ENCODE measurements around the gene ADTRP.

DNA sequence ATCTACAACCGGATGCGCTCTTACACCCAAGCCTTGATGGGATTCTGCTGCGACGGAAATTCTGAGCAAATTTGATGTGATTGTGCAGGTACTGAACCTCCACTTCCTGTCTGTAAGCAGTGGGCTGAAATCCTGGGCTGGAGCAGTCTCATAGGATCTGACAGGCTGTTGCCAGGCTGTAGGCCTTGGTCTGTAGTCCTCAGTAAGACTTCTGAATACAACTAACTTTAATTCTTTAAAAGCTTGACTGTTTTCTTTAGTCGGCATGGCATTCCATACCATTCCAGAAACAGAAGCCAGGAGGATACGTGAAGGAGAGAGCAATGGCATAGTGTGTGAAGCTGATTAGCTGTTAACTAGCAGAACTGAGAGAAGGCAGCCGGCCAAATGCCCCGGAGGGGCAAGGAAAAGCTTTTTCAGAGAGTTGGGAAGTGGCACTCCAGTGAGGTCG is 68.3 kb downstream of the ADTRP start:
- TF ChIP-seq, protein P1, sequence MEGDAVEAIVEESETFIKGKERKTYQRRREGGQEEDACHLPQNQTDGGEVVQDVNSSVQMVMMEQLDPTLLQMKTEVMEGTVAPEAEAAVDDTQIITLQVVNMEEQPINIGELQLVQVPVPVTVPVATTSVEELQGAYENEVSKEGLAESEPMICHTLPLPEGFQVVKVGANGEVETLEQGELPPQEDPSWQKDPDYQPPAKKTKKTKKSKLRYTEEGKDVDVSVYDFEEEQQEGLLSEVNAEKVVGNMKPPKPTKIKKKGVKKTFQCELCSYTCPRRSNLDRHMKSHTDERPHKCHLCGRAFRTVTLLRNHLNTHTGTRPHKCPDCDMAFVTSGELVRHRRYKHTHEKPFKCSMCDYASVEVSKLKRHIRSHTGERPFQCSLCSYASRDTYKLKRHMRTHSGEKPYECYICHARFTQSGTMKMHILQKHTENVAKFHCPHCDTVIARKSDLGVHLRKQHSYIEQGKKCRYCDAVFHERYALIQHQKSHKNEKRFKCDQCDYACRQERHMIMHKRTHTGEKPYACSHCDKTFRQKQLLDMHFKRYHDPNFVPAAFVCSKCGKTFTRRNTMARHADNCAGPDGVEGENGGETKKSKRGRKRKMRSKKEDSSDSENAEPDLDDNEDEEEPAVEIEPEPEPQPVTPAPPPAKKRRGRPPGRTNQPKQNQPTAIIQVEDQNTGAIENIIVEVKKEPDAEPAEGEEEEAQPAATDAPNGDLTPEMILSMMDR (IDR thresholded peaks at IDR 0.05), result no peak
- no peak for TF ChIP-seq POLR2A (IDR thresholded peaks at IDR 0.05)
- no peak for TF ChIP-seq EP300 (IDR thresholded peaks at IDR 0.05)

Measured in ovary (tissue), 3 donors.